GM12878 (cell line): ENCODE measurements around the gene TPR. TPM values are rescaled to one million over a fixed set of nuclear protein-coding genes. Genes with fewer than 3 reads are reported as not detected.
A peak's percentile ranks its signal among the peaks of the same experiment; 100 is the strongest.

Experiments used
- ATAC-seq: fragments of 200-7000 bp; cut with Tn5 transposase; 3 replicates; pipeline ENCODE4 v1.9.1; 2020; ENCODE audit warnings: mild to moderate bottlenecking, moderate library complexity
- BruUV-seq: library from RNA; stranded (reverse); fragments of 400-500 nt; replicated peaks from 2 replicates; lab custom pipeline; 2021; lab: Mats Ljungman, UMichigan
- CTCF ChIA-PET: fragments of 300-600 bp; sonication (Branson Sonifier 250); formaldehyde crosslinking; extraction: SDS; loops from one replicate; lab custom pipeline; 2021; ENCODE audit warnings: inconsistent platforms; lab: Yijun Ruan, JAX
- POLR2A ChIA-PET: fragments of 350-600 bp; formaldehyde crosslinking; extraction: SDS; loops from one replicate; lab custom pipeline; 2021; ENCODE audit warnings: inconsistent platforms; lab: Charles Lee
- RAD21 ChIA-PET: fragments of 300-600 bp; sonication (Branson Sonifier 250); formaldehyde crosslinking; loops from one replicate; lab custom pipeline; 2023; ENCODE audit warnings: antibody characterized with exemption; ENCODE audit not compliant: unreplicated experiment; lab: Charles Lee
- SMC1A ChIA-PET: fragments of 300-600 bp; sonication (Branson Sonifier 250); formaldehyde crosslinking; loops from one replicate; lab custom pipeline; 2023; ENCODE audit not compliant: unreplicated experiment, uncharacterized antibody; lab: Charles Lee
- DNase-seq: peaks from one replicate; pipeline ENCODE4 v3.0.0-alpha.2; 2011; ENCODE audit warnings: low read depth, low spot score
- FAIRE-seq: peaks from 3 replicates; lab custom pipeline; 2011; peaks lifted over from hg19 to GRCh38; lab: Jason Lieb, UNC
- H2AFZ ChIP-seq: 2 replicates; pipeline ENCODE4 v1.6.0; 2011; ENCODE audit warnings: low read depth, low read length, control low read depth; ENCODE audit not compliant: control insufficient read depth
- H3K27ac ChIP-seq: 2 replicates; pipeline ENCODE4 v1.5.1; 2011; ENCODE audit warnings: control low read depth; ENCODE audit not compliant: control insufficient read depth, insufficient read depth
- H3K27me3 ChIP-seq, 2 experiments: replicated peaks in 1 of 2; 2 replicates each; pipeline versions ENCODE4 v1.6.0 to v1.6.1; 2011; ENCODE audit warnings: low read length in 1 of 2; ENCODE audit not compliant: control insufficient read depth in 2 of 2, insufficient read depth in 2 of 2
- H3K36me3 ChIP-seq, 2 experiments: 2 replicates each; pipeline ENCODE4 v1.5.1; 2011; ENCODE audit warnings: low read length in 1 of 2; ENCODE audit not compliant: control insufficient read depth in 2 of 2, insufficient read depth in 2 of 2
- H3K4me1 ChIP-seq: 2 replicates; pipeline ENCODE4 v1.6.1; 2011; ENCODE audit warnings: mild to moderate bottlenecking, low read length, moderate library complexity, mixed read lengths; ENCODE audit not compliant: control insufficient read depth, insufficient read depth
- H3K4me2 ChIP-seq: 2 replicates; pipeline ENCODE4 v1.6.0; 2011; ENCODE audit warnings: control low read depth; ENCODE audit not compliant: control insufficient read depth, insufficient read depth
- H3K4me3 ChIP-seq: fragments of 200-600 bp; sonication (generic); 2 replicates; pipeline ENCODE4 v1.5.1; 2016
- H3K79me2 ChIP-seq: 2 replicates; pipeline ENCODE4 v1.6.0; 2011; ENCODE audit warnings: low read length; ENCODE audit not compliant: control insufficient read depth, insufficient read depth
- H3K9ac ChIP-seq: 2 replicates; pipeline ENCODE4 v1.8.0; 2011; ENCODE audit warnings: low read length, control low read depth, mixed read lengths; ENCODE audit not compliant: control insufficient read depth, insufficient read depth
- H3K9me3 ChIP-seq: replicated peaks from 3 replicates; pipeline ENCODE4 v1.5.1; 2011; ENCODE audit warnings: mild to moderate bottlenecking, low read length; ENCODE audit not compliant: control insufficient read depth, insufficient read depth
- H4K20me1 ChIP-seq: 2 replicates; pipeline ENCODE4 v1.6.0; 2011; ENCODE audit not compliant: control insufficient read depth, insufficient read depth
- ASH2L ChIP-seq: fragments of 300-600, 200-600 bp; sonication (generic); IDR thresholded peaks from 2 replicates; pipeline ENCODE4 v1.6.1; 2017; ENCODE audit warnings: low read depth, mild to moderate bottlenecking, borderline replicate concordance
- BMI1 ChIP-seq: fragments of 450-650 bp; IDR thresholded peaks from 2 replicates; pipeline ENCODE4 v1.6.1; 2016; ENCODE audit warnings: mild to moderate bottlenecking, moderate library complexity, borderline replicate concordance
- CREB1 ChIP-seq: IDR thresholded peaks from 2 replicates; pipeline ENCODE4 v1.6.1; 2012; ENCODE audit warnings: low read depth, mild to moderate bottlenecking, inconsistent platforms
- DPF2 ChIP-seq: fragments of 450-650 bp; IDR thresholded peaks from 2 replicates; pipeline ENCODE4 v1.6.1; 2017; ENCODE audit warnings: mild to moderate bottlenecking
- EP300 ChIP-seq, 2 experiments: fragments of 150-350 bp in 1 of 2; IDR thresholded peaks; 2 replicates each; pipeline ENCODE4 v1.6.1; 2011 to 2012; ENCODE audit warnings: low read depth in 2 of 2, low read length in 2 of 2, borderline replicate concordance in 1 of 2, improper control_type of control experiment in 1 of 2, inconsistent platforms in 1 of 2; ENCODE audit not compliant: control insufficient read depth in 1 of 2
- GABPA ChIP-seq: IDR thresholded peaks from 2 replicates; pipeline ENCODE4 v1.6.1; 2014; ENCODE audit warnings: antibody characterized with exemption, low read depth, mild to moderate bottlenecking, inconsistent platforms
- HCFC1 ChIP-seq: fragments of 150-350 bp; IDR thresholded peaks from 2 replicates; pipeline ENCODE4 v1.6.1; 2014; ENCODE audit warnings: low read length
- IKZF1 ChIP-seq: fragments of 450-650 bp; conservative IDR thresholded peaks from 2 replicates; pipeline ENCODE4 v1.6.1; 2017; ENCODE audit warnings: antibody characterized with exemption, mild to moderate bottlenecking
- IKZF2 ChIP-seq, 2 experiments: fragments of 450-650 bp; IDR thresholded peaks; 2 replicates each; pipeline ENCODE4 v1.6.1; 2017; ENCODE audit warnings: mild to moderate bottlenecking in 2 of 2, moderate library complexity in 2 of 2
- JUNB ChIP-seq: IDR thresholded peaks from 2 replicates; pipeline ENCODE4 v1.6.1; 2016; ENCODE audit warnings: antibody characterized with exemption, mild to moderate bottlenecking
- NBN ChIP-seq: fragments of 450-650 bp; IDR thresholded peaks from 2 replicates; pipeline ENCODE4 v1.6.1; 2016
- NRF1 ChIP-seq: conservative IDR thresholded peaks from 2 replicates; pipeline ENCODE4 v1.6.1; 2011; ENCODE audit warnings: mild to moderate bottlenecking, low read depth, low read length, improper control_type of control experiment
- PML ChIP-seq: IDR thresholded peaks from 2 replicates; pipeline ENCODE4 v1.6.1; 2012; ENCODE audit warnings: low read length, inconsistent platforms
- POU2F2 ChIP-seq: IDR thresholded peaks from 3 replicates; pipeline ENCODE4 v1.6.1; 2011; ENCODE audit warnings: low read depth, mild to moderate bottlenecking, low read length, borderline replicate concordance
- RUNX3 ChIP-seq: IDR thresholded peaks from 2 replicates; pipeline ENCODE4 v1.6.1; 2012; ENCODE audit warnings: low read length, inconsistent platforms
- SUPT20H ChIP-seq: IDR thresholded peaks from 2 replicates; pipeline ENCODE4 v1.6.1; 2011; ENCODE audit warnings: low read depth, mild to moderate bottlenecking, low read length, moderate library complexity, borderline replicate concordance; ENCODE audit not compliant: control insufficient read depth
- TCF12 ChIP-seq: IDR thresholded peaks from 2 replicates; pipeline ENCODE4 v1.6.1; 2011; ENCODE audit warnings: low read depth, mild to moderate bottlenecking, low read length
- ZZZ3 ChIP-seq: IDR thresholded peaks from 2 replicates; pipeline ENCODE4 v1.6.1; 2011; ENCODE audit warnings: low read depth; ENCODE audit not compliant: control insufficient read depth, insufficient read length
- WGBS: methylation state at CpG from one replicate; pipeline ENCODE4 v1.1.6; 2016; ENCODE audit warnings: low lambda C conversion rate; ENCODE audit not compliant: insufficient replicate concordance, insufficient coverage; ENCODE audit errors: missing lambda C conversion rate; 5-methylcytosine and 5-hydroxymethylcytosine counted together
- in situ Hi-C: fragments of 300-500 bp; cut with MboI; formaldehyde crosslinking; loops from 9 replicates; pipeline ENCODE4 v1.14.3; 2018; ENCODE audit warnings: mixed read lengths
- intact Hi-C: fragments of 100-400 bp; cut with micrococcal nuclease; formaldehyde crosslinking; loops from one replicate; pipeline ENCODE4 v1.14.2; 2022; ENCODE audit not compliant: unreplicated experiment
- polyA plus RNA-seq, 11 experiments: library from polyadenylated mRNA; depleted of rRNA in 4 of 11; unstranded in 6 of 11; stranded (reverse) in 5 of 11; fragments of >200 nt; fragmentation: Nextera tagmentation in 4 of 11; fragmentation: Illumina TruSeq in 1 of 11; extraction: Ambion mirVana in 4 of 11; extraction: Trizol in 1 of 11; gene quantifications; 1 replicate in 1 of 11; 2 replicates in 10 of 11; pipeline versions ENCODE4 v1.2.1 to v1.2.3, GENCODE V29; 2011 to 2016; ENCODE audit warnings: inconsistent platforms in 2 of 11, missing spikeins in 2 of 11, low read depth in 1 of 11
- total RNA-seq, 4 experiments: library from RNA; depleted of rRNA in 3 of 4; stranded (reverse); fragments of >200 nt in 3 of 4; fragmentation: Illumina TruSeq in 1 of 4; extraction: Trizol in 1 of 4; gene quantifications; 2 replicates each; pipeline versions ENCODE4 v1.2.1 to v1.2.3, GENCODE V29; 2013 to 2021
- TF ChIP-seq, protein P1 (sequence below): IDR thresholded peaks from 2 replicates; pipeline ENCODE4 v1.6.1; 2011; ENCODE audit warnings: low read depth, low read length, improper control_type of control experiment, borderline replicate concordance
- TF ChIP-seq, protein P2 (sequence below): IDR thresholded peaks from 2 replicates; pipeline ENCODE4 v1.6.1; 2011; ENCODE audit warnings: borderline replicate concordance, low read depth, mild to moderate bottlenecking, moderate library complexity, mixed read lengths, low read length; ENCODE audit not compliant: insufficient read depth; ENCODE audit errors: extremely low read length
- TF ChIP-seq, protein P3 (sequence below): fragments of 450-650 bp; IDR thresholded peaks from 2 replicates; pipeline ENCODE4 v1.6.1; 2017; ENCODE audit warnings: low read depth, mild to moderate bottlenecking, moderate library complexity

TPR gene
- total and polyA plus RNA-seq, 10 of the 15 experiments (the other 5 are each of a cell fraction or from before 2014, with no cell fraction given): 30.9 to 122 (median 92.2) TPM

DNA sequence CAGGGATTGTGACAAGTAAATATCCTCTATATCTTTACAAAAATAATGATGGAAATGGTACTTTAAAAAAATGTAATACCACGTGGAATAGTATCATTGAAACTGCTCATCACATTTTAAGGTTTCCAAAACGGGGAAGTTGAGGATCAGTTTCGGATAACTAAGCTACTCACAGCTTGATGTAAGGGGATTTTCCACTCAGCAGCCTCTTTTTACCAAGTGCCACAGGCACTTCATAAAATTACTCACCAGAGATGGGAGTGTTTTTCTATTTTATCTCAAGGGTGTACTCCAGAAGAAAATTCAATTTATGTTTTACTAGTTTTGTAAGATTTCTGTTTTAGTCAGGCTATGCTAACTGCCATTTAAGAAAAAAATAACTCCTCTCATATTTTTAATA lies 91.7 kb downstream of the TPR start:
- ATAC-seq (peak; percentile 92), FAIRE-seq (no peak)
- no peaks in the 10 kb centered on the region for H3K27me3 ChIP-seq
- ChIA-PET RAD21 (no interaction called here), SMC1A (interaction anchor here (1.1 to 1.5 kb wide), 2 partner anchors 9 to 11 kb away, joined by 3 to 4 read pairs; no protein-coding TSS in a partner anchor)
- no peak overlapping the region for H3K9ac ChIP-seq
- H2AFZ ChIP-seq: no peak overlapping the region
- no peak overlapping the region for H3K4me2 ChIP-seq
- no peaks in the 10 kb centered on the region for H3K36me3 ChIP-seq
- TF ChIP-seq ASH2L (no peak), TCF12 (no peak), NBN (no peak), SUPT20H (no peak), ZZZ3 (no peak), PML (no peak), EP300 (IDR thresholded peaks at IDR 0.05; ENCODE audit: borderline replicate concordance in 1 of 2, control insufficient read depth in 1 of 2, low read depth in 2 of 2, low read length in 2 of 2) (peak in 1 of 2 experiments; percentile 57; a peak in 1 of 4 replicates), HCFC1 (no peak), POU2F2 (no peak), NRF1 (no peak), IKZF2 (IDR thresholded peaks at IDR 0.05) (peak; percentile 47 to 57; a peak in 3 of 4 replicates), IKZF1 (peak; percentile 44), CREB1 (no peak), GABPA (no peak), JUNB (peak; percentile 44; the same call in 1 of the 2 replicates), DPF2 (no peak), RUNX3 (0 out of 2 replicates have a peak, but pooled peaks have one; percentile 26), BMI1 (no peak)
- TF ChIP-seq, protein P1, sequence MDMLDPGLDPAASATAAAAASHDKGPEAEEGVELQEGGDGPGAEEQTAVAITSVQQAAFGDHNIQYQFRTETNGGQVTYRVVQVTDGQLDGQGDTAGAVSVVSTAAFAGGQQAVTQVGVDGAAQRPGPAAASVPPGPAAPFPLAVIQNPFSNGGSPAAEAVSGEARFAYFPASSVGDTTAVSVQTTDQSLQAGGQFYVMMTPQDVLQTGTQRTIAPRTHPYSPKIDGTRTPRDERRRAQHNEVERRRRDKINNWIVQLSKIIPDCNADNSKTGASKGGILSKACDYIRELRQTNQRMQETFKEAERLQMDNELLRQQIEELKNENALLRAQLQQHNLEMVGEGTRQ: no peak
- TF ChIP-seq, protein P2, sequence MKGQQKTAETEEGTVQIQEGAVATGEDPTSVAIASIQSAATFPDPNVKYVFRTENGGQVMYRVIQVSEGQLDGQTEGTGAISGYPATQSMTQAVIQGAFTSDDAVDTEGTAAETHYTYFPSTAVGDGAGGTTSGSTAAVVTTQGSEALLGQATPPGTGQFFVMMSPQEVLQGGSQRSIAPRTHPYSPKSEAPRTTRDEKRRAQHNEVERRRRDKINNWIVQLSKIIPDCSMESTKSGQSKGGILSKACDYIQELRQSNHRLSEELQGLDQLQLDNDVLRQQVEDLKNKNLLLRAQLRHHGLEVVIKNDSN: no peak
- TF ChIP-seq, protein P3, sequence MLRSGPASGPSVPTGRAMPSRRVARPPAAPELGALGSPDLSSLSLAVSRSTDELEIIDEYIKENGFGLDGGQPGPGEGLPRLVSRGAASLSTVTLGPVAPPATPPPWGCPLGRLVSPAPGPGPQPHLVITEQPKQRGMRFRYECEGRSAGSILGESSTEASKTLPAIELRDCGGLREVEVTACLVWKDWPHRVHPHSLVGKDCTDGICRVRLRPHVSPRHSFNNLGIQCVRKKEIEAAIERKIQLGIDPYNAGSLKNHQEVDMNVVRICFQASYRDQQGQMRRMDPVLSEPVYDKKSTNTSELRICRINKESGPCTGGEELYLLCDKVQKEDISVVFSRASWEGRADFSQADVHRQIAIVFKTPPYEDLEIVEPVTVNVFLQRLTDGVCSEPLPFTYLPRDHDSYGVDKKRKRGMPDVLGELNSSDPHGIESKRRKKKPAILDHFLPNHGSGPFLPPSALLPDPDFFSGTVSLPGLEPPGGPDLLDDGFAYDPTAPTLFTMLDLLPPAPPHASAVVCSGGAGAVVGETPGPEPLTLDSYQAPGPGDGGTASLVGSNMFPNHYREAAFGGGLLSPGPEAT: peak; percentile 46; the same call in 1 of the 2 replicates
- TF ChIP-seq, all 136 proteins: peak for 6
- Histone ChIP-seq H3K27ac (no peak overlapping the region), H4K20me1 (no peaks in the 10 kb centered on the region), H3K9me3 (no peaks in the 10 kb centered on the region), H3K79me2 (no peaks in the 10 kb centered on the region), H3K4me3 (no peak overlapping the region), H3K4me1 (no peaks in the 10 kb centered on the region)
- ChIA-PET CTCF (interaction anchor here (2.3 kb wide), 1 partner anchor 9 kb away, joined by 5 read pairs; no protein-coding TSS in a partner anchor), POLR2A (no interaction called here)
- intact Hi-C loops (no loop called here), in situ Hi-C loops (no loop called here)
- WGBS: 0% methylated on average over 3 of the region's 3 CpGs
- no TSS peak for BruUV-seq
- peak; percentile 19 for DNase-seq
